Right ventricle myocardium superior (tissue), 1 donor: Measurements from ENCODE around the gene RIMS4. TPM values are rescaled to one million over a fixed set of nuclear protein-coding genes. Genes with fewer than 3 reads are reported as not detected.

ENCODE experiments used
- total RNA-seq: library from RNA; stranded (reverse); fragmentation: NEBNext Ultra II Directional; extraction: Animal tissue kit (Norgen Biotek cat#: 25700); gene quantifications from one replicate; pipeline ENCODE4 v1.2.1, GENCODE V29; 2021
- donor health status: DM: no; HTN: yes; CAD: no; lungs with severe emphysema.

Gene RIMS4
- total RNA-seq, 1 donor from 2014 or later: 0.13 TPM

Other genes with a start within 250 kb of the RIMS4 start
- gene PKIG, start 228.0 kb downstream of the RIMS4 start, total RNA-seq: 180 TPM
- gene ADA, start 158.8 kb downstream of the RIMS4 start, total RNA-seq: 8.9 TPM
- gene CCN5, start 95.2 kb downstream of the RIMS4 start, total RNA-seq: 15.8 TPM
- gene KCNK15, start 64.7 kb downstream of the RIMS4 start, total RNA-seq: 0.19 TPM
- gene YWHAB, start 75.2 kb upstream of the RIMS4 start, total RNA-seq: 96.3 TPM
- gene PABPC1L, start 99.5 kb upstream of the RIMS4 start, total RNA-seq: 2.7 TPM
- 9.3 TPM for gene TOMM34, start 149.9 kb upstream of the RIMS4 start, total RNA-seq
- gene STK4, start 156.0 kb upstream of the RIMS4 start, total RNA-seq: 8.9 TPM